Sigmoid colon (tissue), 4 donors: ENCODE results near the gene KIAA1217.
"Not testable (repeated sequence)": the region's sequence is repeated elsewhere in the genome, so short reads cannot be mapped to it uniquely, and the experiment has no call there.

Source experiments
- POLR2AphosphoS5 ChIP-seq, 4 donors: sonication (generic); formaldehyde crosslinking; IDR thresholded peaks; one replicate each; pipeline ENCODE4 v1.6.1; 2017; ENCODE audit warnings: antibody characterized with exemption in 4 of 4
- TF ChIP-seq, protein P1 (sequence below), 4 experiments: fragments of 450-650 bp in 3 of 4; fragments of 200-600 bp in 1 of 4; IDR thresholded peaks; one replicate each; pipeline ENCODE4 v1.5.1; 2016 to 2019; ENCODE audit warnings: antibody characterized with exemption in 4 of 4, mild to moderate bottlenecking in 3 of 4, moderate library complexity in 2 of 4

- TF ChIP-seq POLR2AphosphoS5 (IDR thresholded peaks at IDR 0.05): not testable (repeated sequence)
- TF ChIP-seq, protein P1, sequence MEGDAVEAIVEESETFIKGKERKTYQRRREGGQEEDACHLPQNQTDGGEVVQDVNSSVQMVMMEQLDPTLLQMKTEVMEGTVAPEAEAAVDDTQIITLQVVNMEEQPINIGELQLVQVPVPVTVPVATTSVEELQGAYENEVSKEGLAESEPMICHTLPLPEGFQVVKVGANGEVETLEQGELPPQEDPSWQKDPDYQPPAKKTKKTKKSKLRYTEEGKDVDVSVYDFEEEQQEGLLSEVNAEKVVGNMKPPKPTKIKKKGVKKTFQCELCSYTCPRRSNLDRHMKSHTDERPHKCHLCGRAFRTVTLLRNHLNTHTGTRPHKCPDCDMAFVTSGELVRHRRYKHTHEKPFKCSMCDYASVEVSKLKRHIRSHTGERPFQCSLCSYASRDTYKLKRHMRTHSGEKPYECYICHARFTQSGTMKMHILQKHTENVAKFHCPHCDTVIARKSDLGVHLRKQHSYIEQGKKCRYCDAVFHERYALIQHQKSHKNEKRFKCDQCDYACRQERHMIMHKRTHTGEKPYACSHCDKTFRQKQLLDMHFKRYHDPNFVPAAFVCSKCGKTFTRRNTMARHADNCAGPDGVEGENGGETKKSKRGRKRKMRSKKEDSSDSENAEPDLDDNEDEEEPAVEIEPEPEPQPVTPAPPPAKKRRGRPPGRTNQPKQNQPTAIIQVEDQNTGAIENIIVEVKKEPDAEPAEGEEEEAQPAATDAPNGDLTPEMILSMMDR (IDR thresholded peaks at IDR 0.05): not testable (repeated sequence)
These were observed 237.0 kb downstream of the KIAA1217 start for GRCh38 chr10:24445958-24446357.
